C4-2B (cell line): Measurements from ENCODE around the gene PTPRN2.
"Not testable (repeated sequence)": the region's sequence is repeated elsewhere in the genome, so short reads cannot be mapped to it uniquely, and the experiment has no call there.

Source experiments
- H3K27ac ChIP-seq: fragments of 450-650 bp; 2 replicates; pipeline ENCODE4 v1.5.1; 2017
- ZFX ChIP-seq: fragments of 450-650 bp; IDR thresholded peaks from 2 replicates; pipeline ENCODE4 v1.6.1; 2017
- TF ChIP-seq, protein P1 (sequence below): fragments of 450-650 bp; conservative IDR thresholded peaks from 2 replicates; pipeline ENCODE4 v1.5.1; 2017; ENCODE audit warnings: mild to moderate bottlenecking

PTPRN2 gene

GRCh38 chr7:158517072-158517471 lies 70.6 kb downstream of the PTPRN2 start:
- H3K27ac ChIP-seq: no peak overlapping the region
- TF ChIP-seq ZFX: no peak
- TF ChIP-seq, protein P1, sequence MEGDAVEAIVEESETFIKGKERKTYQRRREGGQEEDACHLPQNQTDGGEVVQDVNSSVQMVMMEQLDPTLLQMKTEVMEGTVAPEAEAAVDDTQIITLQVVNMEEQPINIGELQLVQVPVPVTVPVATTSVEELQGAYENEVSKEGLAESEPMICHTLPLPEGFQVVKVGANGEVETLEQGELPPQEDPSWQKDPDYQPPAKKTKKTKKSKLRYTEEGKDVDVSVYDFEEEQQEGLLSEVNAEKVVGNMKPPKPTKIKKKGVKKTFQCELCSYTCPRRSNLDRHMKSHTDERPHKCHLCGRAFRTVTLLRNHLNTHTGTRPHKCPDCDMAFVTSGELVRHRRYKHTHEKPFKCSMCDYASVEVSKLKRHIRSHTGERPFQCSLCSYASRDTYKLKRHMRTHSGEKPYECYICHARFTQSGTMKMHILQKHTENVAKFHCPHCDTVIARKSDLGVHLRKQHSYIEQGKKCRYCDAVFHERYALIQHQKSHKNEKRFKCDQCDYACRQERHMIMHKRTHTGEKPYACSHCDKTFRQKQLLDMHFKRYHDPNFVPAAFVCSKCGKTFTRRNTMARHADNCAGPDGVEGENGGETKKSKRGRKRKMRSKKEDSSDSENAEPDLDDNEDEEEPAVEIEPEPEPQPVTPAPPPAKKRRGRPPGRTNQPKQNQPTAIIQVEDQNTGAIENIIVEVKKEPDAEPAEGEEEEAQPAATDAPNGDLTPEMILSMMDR: no peak

- H3K27ac ChIP-seq: no peak overlapping the region
- TF ChIP-seq, protein P1: no peak
- TF ChIP-seq ZFX: no peak
Observed at GRCh38 chr7:158516524-158516923, 71.1 kb downstream of the PTPRN2 start.

DNA sequence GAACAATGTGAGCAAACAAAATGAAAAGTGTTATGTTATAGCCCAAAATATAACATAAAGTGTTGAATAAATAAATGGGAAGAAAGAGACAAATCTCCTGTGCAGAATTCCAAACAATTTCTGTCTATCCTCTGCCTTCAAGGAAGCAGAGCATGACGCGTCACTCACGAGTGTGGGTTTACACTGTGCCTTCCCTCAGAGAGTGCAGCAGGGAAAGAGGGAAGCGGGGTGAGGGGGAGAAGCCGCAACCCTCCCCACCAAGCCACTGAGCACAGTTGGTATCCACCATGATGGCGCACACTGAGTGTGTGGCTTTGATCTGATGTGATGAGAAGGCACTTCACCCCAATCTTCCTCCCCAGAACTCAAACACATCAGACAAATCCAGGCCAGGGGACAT lies 74.8 kb downstream of the PTPRN2 start:
- no peak overlapping the region for H3K27ac ChIP-seq
- TF ChIP-seq ZFX: no peak
- TF ChIP-seq, protein P1: no peak

DNA sequence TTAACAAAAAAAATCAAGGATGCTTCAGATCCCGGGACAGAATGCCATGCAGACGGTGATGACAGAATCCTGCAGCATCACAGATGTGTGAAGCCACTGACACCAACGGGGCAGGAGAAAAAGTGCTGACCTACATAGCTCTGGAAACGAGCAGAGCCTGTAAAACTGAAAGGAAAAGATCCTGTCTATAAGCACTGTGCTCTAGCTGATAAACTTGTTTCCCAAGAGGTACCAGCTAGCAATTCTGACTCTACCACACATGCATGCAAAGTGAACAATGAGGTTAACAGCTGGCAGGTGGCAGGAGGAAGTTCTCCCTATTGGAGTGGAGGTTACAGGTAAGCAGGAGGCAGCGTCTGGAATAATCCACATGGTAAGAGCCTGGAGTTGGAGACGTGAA lies 75.6 kb downstream of the PTPRN2 start:
- no peak for TF ChIP-seq ZFX
- TF ChIP-seq, protein P1: no peak
- H3K27ac ChIP-seq: no peak overlapping the region

- TF ChIP-seq, protein P1: no peak
- no peak for TF ChIP-seq ZFX
- H3K27ac ChIP-seq: no peak overlapping the region
Observed at GRCh38 chr7:158508802-158509385, 78.7 kb downstream of the PTPRN2 start.

DNA sequence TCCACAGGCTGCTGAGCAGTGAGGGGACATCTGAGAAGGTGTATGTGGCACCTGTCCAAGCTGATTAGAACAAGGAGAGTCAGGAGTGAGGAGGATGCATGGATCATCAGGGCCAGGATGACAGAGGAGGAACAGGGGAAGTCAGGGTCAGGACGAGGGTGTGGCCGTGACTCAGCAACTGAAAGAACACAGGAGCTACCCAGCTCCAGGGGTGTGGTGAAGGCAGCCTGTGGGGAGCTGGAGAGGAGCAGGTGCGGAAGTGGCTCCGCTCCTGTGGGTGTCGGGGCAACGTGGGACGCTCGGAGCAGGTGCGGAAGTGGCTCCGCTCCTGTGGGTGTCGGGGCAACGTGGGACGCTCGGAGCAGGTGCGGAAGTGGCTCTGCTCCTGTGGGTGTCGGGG lies 79.3 kb downstream of the PTPRN2 start:
- H3K27ac ChIP-seq: not testable (repeated sequence)

DNA sequence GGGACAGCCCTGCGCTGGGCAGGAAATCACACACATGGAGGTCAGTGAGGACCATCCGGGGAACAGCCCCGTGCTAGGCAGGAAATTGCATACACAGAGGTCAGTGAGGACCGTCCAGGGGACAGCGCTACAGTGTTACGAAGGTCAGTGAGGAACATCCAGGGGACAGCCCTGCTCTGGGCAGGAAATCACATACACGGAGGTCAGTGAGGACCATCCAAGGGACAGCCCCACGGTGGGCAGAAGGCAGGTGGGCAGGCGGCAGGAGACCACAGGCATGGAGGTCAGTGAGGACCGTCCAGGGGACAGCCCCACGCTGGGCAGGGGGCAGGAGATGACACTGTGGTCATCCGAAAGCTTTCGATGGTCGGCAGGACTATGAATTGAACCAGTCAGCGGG lies 79.7 kb downstream of the PTPRN2 start:
- no peak overlapping the region; the same call in 1 of the 2 replicates for H3K27ac ChIP-seq
- TF ChIP-seq ZFX: no peak
- TF ChIP-seq, protein P1: no peak

GRCh38 chr7:158507175-158507574 lies 80.4 kb downstream of the PTPRN2 start:
- not testable (repeated sequence) for H3K27ac ChIP-seq

- no peak overlapping the region for H3K27ac ChIP-seq
- no peak for TF ChIP-seq ZFX
- TF ChIP-seq, protein P1: no peak
Observed at GRCh38 chr7:158506626-158507025, 81.0 kb downstream of the PTPRN2 start.
